ENCODE data around the gene EPHB2.
A peak's percentile ranks its signal among the peaks of the same experiment; 100 is the strongest.
"Not testable (repeated sequence)": the region's sequence is repeated elsewhere in the genome, so short reads cannot be mapped to it uniquely, and the experiment has no call there.

EPHB2 gene

GRCh38 chr1:22710701-22711049, at the start of gene EPHB2:
Gene EPHB2, plus strand, starts transcription at chr1:22710839. Its CDS starts 144 bp downstream, at chr1:22710983.
- TF ChIP-seq, protein P1, sequence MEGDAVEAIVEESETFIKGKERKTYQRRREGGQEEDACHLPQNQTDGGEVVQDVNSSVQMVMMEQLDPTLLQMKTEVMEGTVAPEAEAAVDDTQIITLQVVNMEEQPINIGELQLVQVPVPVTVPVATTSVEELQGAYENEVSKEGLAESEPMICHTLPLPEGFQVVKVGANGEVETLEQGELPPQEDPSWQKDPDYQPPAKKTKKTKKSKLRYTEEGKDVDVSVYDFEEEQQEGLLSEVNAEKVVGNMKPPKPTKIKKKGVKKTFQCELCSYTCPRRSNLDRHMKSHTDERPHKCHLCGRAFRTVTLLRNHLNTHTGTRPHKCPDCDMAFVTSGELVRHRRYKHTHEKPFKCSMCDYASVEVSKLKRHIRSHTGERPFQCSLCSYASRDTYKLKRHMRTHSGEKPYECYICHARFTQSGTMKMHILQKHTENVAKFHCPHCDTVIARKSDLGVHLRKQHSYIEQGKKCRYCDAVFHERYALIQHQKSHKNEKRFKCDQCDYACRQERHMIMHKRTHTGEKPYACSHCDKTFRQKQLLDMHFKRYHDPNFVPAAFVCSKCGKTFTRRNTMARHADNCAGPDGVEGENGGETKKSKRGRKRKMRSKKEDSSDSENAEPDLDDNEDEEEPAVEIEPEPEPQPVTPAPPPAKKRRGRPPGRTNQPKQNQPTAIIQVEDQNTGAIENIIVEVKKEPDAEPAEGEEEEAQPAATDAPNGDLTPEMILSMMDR (IDR thresholded peaks at IDR 0.05; ENCODE audit: insufficient read depth, missing control alignments), result no peak
- peak; percentile 41 for DNase-seq (ENCODE audit: insufficient read length, low spot score)
- no peak for FAIRE-seq

DNA sequence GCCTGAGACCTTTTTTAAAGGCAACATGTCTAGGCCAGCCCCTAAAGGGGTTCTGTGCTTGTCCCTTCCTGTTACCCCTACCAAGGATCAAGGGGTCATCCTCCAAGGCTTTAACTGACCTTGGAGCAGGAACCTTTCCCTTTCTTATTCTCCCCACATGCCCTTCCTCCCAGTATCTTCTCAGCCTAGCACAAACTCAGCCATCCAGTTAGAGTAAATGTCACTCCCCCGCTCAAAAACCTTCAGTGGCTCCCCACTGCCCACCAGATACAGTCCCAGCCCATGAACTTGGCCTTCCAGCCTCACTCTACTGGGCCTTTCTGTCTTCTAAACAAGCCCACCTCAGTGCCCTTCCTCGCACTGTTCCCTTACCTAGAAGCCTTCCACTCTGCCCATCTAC, 48.8 kb upstream of the EPHB2 start:
- DNase-seq (ENCODE audit: insufficient read length, low spot score), result no peak
- TF ChIP-seq, protein P1 (IDR thresholded peaks at IDR 0.05; ENCODE audit: insufficient read depth, missing control alignments), result no peak
- FAIRE-seq, result no peak

DNA sequence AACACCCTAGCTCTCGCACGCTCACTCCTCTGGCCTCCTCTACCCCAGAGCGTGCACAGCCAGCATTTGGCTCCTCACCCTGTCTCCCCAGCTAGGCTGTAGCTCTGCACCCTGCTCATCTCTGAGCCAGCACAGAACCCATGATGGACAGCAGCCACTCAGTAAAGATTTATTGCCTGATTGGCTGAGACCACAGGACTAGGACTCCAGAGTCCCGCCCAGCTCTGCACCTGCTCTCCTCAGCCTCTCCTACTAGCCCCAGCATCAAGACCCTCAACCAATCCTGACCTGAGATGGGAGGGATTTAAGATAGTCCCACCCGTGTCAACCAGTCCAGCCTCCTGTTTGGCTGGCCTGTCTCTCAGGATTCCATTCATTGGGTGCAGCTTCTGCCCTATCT, 48.3 kb upstream of the EPHB2 start:
- TF ChIP-seq, protein P1 (IDR thresholded peaks at IDR 0.05; ENCODE audit: insufficient read depth, missing control alignments), result no peak
- no peak for DNase-seq (ENCODE audit: insufficient read length, low spot score)
- FAIRE-seq, result no peak

DNA sequence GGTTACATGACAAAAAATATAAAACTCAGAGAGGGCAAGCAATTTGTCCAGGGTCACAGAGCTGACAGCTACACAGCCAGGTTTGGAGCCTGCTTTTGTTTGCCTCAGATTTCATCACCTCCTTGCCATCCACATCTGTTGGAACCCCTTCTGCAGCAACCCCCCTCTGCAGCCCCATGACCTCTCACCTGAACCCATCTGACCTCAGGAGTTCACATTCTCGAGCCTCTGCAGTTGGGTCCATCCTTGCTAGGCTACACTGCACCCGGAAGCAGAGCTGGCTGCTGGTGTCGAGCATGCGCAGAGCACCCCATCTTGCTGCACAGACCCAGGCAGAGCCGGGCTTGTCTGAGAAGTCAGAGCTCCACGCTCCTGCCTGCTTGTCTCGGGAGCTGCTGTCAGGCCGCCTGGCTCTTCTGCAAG, 47.6 kb upstream of the EPHB2 start:
- DNase-seq (ENCODE audit: insufficient read length, low spot score), result no peak

GRCh38 chr1:22665752-22666151, 44.9 kb upstream of the EPHB2 start:
- no peak for FAIRE-seq
- TF ChIP-seq, protein P1 (IDR thresholded peaks at IDR 0.05; ENCODE audit: insufficient read depth, missing control alignments), result peak; percentile 49
- DNase-seq (ENCODE audit: insufficient read length, low spot score), result no peak

More for the DNA sequence above, 47.6 kb upstream of the EPHB2 start:
- TF ChIP-seq, protein P1 (IDR thresholded peaks at IDR 0.05; ENCODE audit: insufficient read depth, missing control alignments), result no peak
- no peak for FAIRE-seq

- FAIRE-seq (no peak), DNase-seq (ENCODE audit: insufficient read length, low spot score) (no peak)
- TF ChIP-seq, protein P1 (IDR thresholded peaks at IDR 0.05; ENCODE audit: insufficient read depth, missing control alignments), result no peak
These were observed 44.2 kb upstream of the EPHB2 start for GRCh38 chr1:22666412-22666811.

DNA sequence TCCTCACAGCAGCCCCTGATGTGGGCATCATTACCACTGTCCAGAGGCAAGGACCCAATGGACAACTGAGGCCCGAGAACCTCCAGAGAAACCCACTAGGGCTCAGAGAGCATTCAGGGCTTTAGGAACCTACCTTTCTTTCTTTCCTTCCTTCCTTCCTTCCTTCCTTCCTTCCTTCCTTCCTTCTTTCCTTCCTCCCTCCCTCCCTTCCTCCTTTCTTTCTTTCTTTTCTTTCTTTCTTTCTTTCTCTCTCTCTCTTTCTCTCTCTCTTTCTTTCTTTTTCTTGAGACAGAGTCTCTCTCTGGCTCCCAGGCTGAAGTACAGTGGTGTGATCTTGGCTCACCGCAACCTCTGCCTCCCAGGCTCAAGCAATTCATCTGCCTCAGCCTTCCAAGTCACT, 41.8 kb upstream of the EPHB2 start:
- not testable (repeated sequence) for FAIRE-seq; DNase-seq (ENCODE audit: insufficient read length, low spot score)

- DNase-seq (ENCODE audit: insufficient read length, low spot score), result no peak
- TF ChIP-seq, protein P1 (IDR thresholded peaks at IDR 0.05; ENCODE audit: insufficient read depth, missing control alignments), result no peak
- FAIRE-seq, result no peak
These were observed 40.2 kb upstream of the EPHB2 start for GRCh38 chr1:22670352-22670975.
